MCF 10A (cell line): Measurements from ENCODE around the gene KCNN2. TPM values are rescaled to one million over a fixed set of nuclear protein-coding genes. Genes with fewer than 3 reads are reported as not detected.

Experiments used
- BruUV-seq: library from RNA; stranded (reverse); fragments of 400-500 nt; replicated peaks from 2 replicates; lab custom pipeline; 2021; lab: Mats Ljungman, UMichigan
- CTCF ChIA-PET: fragments of 300-600 bp; sonication (Branson Sonifier 250); formaldehyde crosslinking; extraction: SDS; loops from one replicate; lab custom pipeline; 2021; ENCODE audit warnings: antibody characterized with exemption, inconsistent platforms; lab: Yijun Ruan, JAX
- POLR2A ChIA-PET: fragments of 300-600, 350-650 bp; sonication (Branson Sonifier 250); formaldehyde crosslinking; extraction: SDS; loops from one replicate; lab custom pipeline; 2020; ENCODE audit warnings: antibody characterized with exemption, inconsistent platforms; lab: Yijun Ruan, JAX
- DNase-seq: peaks from one replicate; pipeline ENCODE4 v3.0.0-alpha.2; 2018; ENCODE audit not compliant: unreplicated experiment
- H3K27ac Mint-ChIP-seq: one replicate; pipeline ENCODE4 v1.8.0; 2022; ENCODE audit warnings: mild to moderate bottlenecking, low read depth, mixed read lengths; ENCODE audit not compliant: unreplicated experiment
- H3K27me3 Mint-ChIP-seq: one replicate; pipeline ENCODE4 v1.8.0; 2022; ENCODE audit warnings: mixed read lengths; ENCODE audit not compliant: insufficient read depth, unreplicated experiment
- H3K36me3 Mint-ChIP-seq: one replicate; pipeline ENCODE4 v1.8.0; 2022; ENCODE audit warnings: mild to moderate bottlenecking, moderate library complexity, mixed read lengths; ENCODE audit not compliant: insufficient read depth, unreplicated experiment
- H3K4me1 Mint-ChIP-seq: one replicate; pipeline ENCODE4 v1.8.0; 2022; ENCODE audit warnings: mixed read lengths; ENCODE audit not compliant: insufficient read depth, unreplicated experiment
- H3K4me3 Mint-ChIP-seq: one replicate; pipeline ENCODE4 v1.8.0; 2022; ENCODE audit warnings: mild to moderate bottlenecking, moderate library complexity, mixed read lengths; ENCODE audit not compliant: unreplicated experiment
- H3K9me3 Mint-ChIP-seq: one replicate; pipeline ENCODE4 v1.8.0; 2022; ENCODE audit warnings: mixed read lengths; ENCODE audit not compliant: unreplicated experiment
- intact Hi-C: fragments of 100-400 bp; cut with micrococcal nuclease; formaldehyde crosslinking; loops from 2 replicates; pipeline ENCODE4 v1.14.1; 2022
- total RNA-seq: library from RNA; stranded (reverse); gene quantifications from 2 replicates; pipeline ENCODE4 v1.2.3, GENCODE V29; 2022
- TF ChIP-seq, protein P1 (sequence below): fragments of 200-600 bp; IDR thresholded peaks from one replicate; pipeline ENCODE4 v1.8.0; 2022; ENCODE audit warnings: antibody characterized with exemption, mild to moderate bottlenecking; ENCODE audit not compliant: unreplicated experiment

The KCNN2 gene
- total RNA-seq, 1 experiment from 2014 or later, result not detected

DNA sequence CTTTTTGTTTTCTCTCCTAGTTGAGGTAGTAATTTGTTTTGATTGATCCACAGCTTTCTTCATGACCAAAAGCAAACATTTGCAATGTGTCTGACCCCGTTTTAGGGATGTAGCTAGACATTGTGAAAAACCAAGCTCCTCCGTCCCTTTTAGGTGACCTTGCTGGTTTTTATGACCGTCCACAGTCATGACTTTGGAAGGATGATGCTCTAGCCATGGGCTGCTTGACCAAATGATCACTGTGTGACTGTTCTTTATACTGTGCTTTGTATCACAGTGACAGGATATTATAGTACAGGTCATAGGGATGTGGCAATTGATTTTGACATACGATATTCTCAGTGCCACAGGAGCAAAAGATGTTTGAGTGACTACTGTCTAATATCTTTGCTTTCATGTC lies 54.4 kb downstream of the KCNN2 start:
- intact Hi-C loops, result no loop called here
- H3K9me3 Mint-ChIP-seq, result no peaks in the 10 kb centered on the region
- TF ChIP-seq, protein P1, sequence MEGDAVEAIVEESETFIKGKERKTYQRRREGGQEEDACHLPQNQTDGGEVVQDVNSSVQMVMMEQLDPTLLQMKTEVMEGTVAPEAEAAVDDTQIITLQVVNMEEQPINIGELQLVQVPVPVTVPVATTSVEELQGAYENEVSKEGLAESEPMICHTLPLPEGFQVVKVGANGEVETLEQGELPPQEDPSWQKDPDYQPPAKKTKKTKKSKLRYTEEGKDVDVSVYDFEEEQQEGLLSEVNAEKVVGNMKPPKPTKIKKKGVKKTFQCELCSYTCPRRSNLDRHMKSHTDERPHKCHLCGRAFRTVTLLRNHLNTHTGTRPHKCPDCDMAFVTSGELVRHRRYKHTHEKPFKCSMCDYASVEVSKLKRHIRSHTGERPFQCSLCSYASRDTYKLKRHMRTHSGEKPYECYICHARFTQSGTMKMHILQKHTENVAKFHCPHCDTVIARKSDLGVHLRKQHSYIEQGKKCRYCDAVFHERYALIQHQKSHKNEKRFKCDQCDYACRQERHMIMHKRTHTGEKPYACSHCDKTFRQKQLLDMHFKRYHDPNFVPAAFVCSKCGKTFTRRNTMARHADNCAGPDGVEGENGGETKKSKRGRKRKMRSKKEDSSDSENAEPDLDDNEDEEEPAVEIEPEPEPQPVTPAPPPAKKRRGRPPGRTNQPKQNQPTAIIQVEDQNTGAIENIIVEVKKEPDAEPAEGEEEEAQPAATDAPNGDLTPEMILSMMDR, result no peak
- no peaks in the 10 kb centered on the region for H3K36me3 Mint-ChIP-seq
- POLR2A ChIA-PET, result no interaction called here
- DNase-seq, result no peak
- CTCF ChIA-PET, result interaction anchor here (0.6 kb wide), 1 partner anchor 1504 kb away, joined by 3 read pairs; no protein-coding TSS in a partner anchor
- no TSS peak for BruUV-seq
- peaks cover 36% of the 10 kb centered on the region for H3K27me3 Mint-ChIP-seq
- no peak overlapping the region for H3K4me3 Mint-ChIP-seq
- peaks cover 6% of the 10 kb centered on the region for H3K4me1 Mint-ChIP-seq
- no peak overlapping the region for H3K27ac Mint-ChIP-seq

GRCh38 chr5:114417519-114417918 lies 55.6 kb downstream of the KCNN2 start:
- Mint-ChIP-seq H3K4me1 (peaks cover 6% of the 10 kb centered on the region), H3K36me3 (no peaks in the 10 kb centered on the region), H3K27me3 (peaks cover 48% of the 10 kb centered on the region), H3K27ac (no peak overlapping the region), H3K9me3 (no peaks in the 10 kb centered on the region), H3K4me3 (no peak overlapping the region)
- intact Hi-C loops, result no loop called here
- no peak for DNase-seq
- BruUV-seq, result no TSS peak
- TF ChIP-seq, protein P1, result no peak
- ChIA-PET POLR2A (no interaction called here), CTCF (no interaction called here)

- no TSS peak for BruUV-seq
- TF ChIP-seq, protein P1, result no peak
- intact Hi-C loops, result no loop called here
- ChIA-PET POLR2A (no interaction called here), CTCF (interaction anchor here (1.9 kb wide), 1 partner anchor 806 kb away, joined by 6 read pairs; no protein-coding TSS in a partner anchor)
- H3K9me3 Mint-ChIP-seq, result no peaks in the 10 kb centered on the region
- no peak overlapping the region for H3K4me3 Mint-ChIP-seq
- no peak for DNase-seq
- no peak overlapping the region for H3K27ac Mint-ChIP-seq
- H3K27me3 Mint-ChIP-seq, result peaks cover 57% of the 10 kb centered on the region
- H3K4me1 Mint-ChIP-seq, result no peaks in the 10 kb centered on the region
- H3K36me3 Mint-ChIP-seq, result no peaks in the 10 kb centered on the region
These were observed 56.6 kb downstream of the KCNN2 start for GRCh38 chr5:114418176-114419066.

- H3K27ac Mint-ChIP-seq, result no peak overlapping the region
- BruUV-seq, result no TSS peak
- H3K4me3 Mint-ChIP-seq, result no peak overlapping the region
- intact Hi-C loops, result no loop called here
- peaks cover 63% of the 10 kb centered on the region for H3K27me3 Mint-ChIP-seq
- H3K4me1 Mint-ChIP-seq, result no peaks in the 10 kb centered on the region
- TF ChIP-seq, protein P1, result no peak
- no peak for DNase-seq
- POLR2A ChIA-PET, result no interaction called here
- no peaks in the 10 kb centered on the region for H3K36me3 Mint-ChIP-seq
- CTCF ChIA-PET, result interaction anchor here (0.8 to 1.9 kb wide), 2 partner anchors 545 to 807 kb away, joined by 3 to 6 read pairs; no protein-coding TSS in a partner anchor
- H3K9me3 Mint-ChIP-seq, result no peaks in the 10 kb centered on the region
These were observed 57.2 kb downstream of the KCNN2 start for GRCh38 chr5:114419067-114419388.
